Panc1 (cell line): ENCODE data around the gene FBXW11. TPM values are rescaled to one million over a fixed set of nuclear protein-coding genes. Genes with fewer than 3 reads are reported as not detected.
A peak's percentile ranks its signal among the peaks of the same experiment; 100 is the strongest.

Experiments used
- ATAC-seq: fragments of 200-7000 bp; cut with Tn5 transposase; 2 replicates; pipeline ENCODE4 v1.9.1; 2020; ENCODE audit warnings: mild to moderate bottlenecking, moderate library complexity
- BruUV-seq: library from RNA; stranded (reverse); fragments of 400-500 nt; replicated peaks from 2 replicates; lab custom pipeline; 2021; lab: Mats Ljungman, UMichigan
- CTCF ChIA-PET: fragments of 300-600 bp; sonication (Branson Sonifier 250); formaldehyde crosslinking; loops from one replicate; lab custom pipeline; 2022; ENCODE audit warnings: antibody characterized with exemption; lab: Charles Lee
- POLR2A ChIA-PET: fragments of 300-600 bp; sonication (Branson Sonifier 250); formaldehyde crosslinking; loops from one replicate; lab custom pipeline; 2022; ENCODE audit warnings: antibody characterized with exemption; lab: Charles Lee
- DNase-seq: peaks from one replicate; pipeline ENCODE4 v3.0.0-alpha.2; 2010; ENCODE audit warnings: low read depth, low spot score
- H3K27ac ChIP-seq: 2 replicates; pipeline ENCODE4 v1.5.1; 2011; ENCODE audit warnings: mild to moderate bottlenecking, low read length, inconsistent platforms
- H3K27me3 ChIP-seq: fragments of 200-500 bp; sonication (Bioruptor generic); 2 replicates; pipeline ENCODE4 v1.6.0; 2014; ENCODE audit warnings: low read length, inconsistent platforms; ENCODE audit not compliant: control insufficient read depth, insufficient read depth
- H3K36me3 ChIP-seq: fragments of 200-500 bp; sonication (Bioruptor generic); 2 replicates; pipeline ENCODE4 v1.5.1; 2014; ENCODE audit warnings: inconsistent platforms, mild to moderate bottlenecking, low read length, moderate library complexity; ENCODE audit not compliant: control insufficient read depth, insufficient read depth
- H3K4me1 ChIP-seq: 2 replicates; pipeline ENCODE4 v1.5.1; 2011; ENCODE audit warnings: inconsistent platforms, mild to moderate bottlenecking, low read length, moderate library complexity; ENCODE audit not compliant: control insufficient read depth, insufficient read depth
- H3K4me3 ChIP-seq, 2 experiments: 2 replicates each; pipeline ENCODE4 v1.5.1; 2011 to 2012; ENCODE audit warnings: low read depth in 2 of 2, low read length in 2 of 2, mild to moderate bottlenecking in 2 of 2, inconsistent platforms in 1 of 2, moderate library complexity in 1 of 2
- H3K9me3 ChIP-seq: fragments of 200-500 bp; sonication (Bioruptor generic); 2 replicates; pipeline ENCODE4 v1.5.1; 2014; ENCODE audit warnings: low read depth, mild to moderate bottlenecking, inconsistent platforms, low read length, moderate library complexity; ENCODE audit not compliant: control insufficient read depth, insufficient read depth
- CTCF ChIP-seq: fragments of 450-650 bp; IDR thresholded peaks from 2 replicates; pipeline ENCODE4 v1.5.1; 2017; ENCODE audit warnings: mild to moderate bottlenecking
- POLR2AphosphoS5 ChIP-seq: IDR thresholded peaks from 2 replicates; pipeline ENCODE4 v1.6.1; 2012; ENCODE audit warnings: mild to moderate bottlenecking, low read depth, low read length, moderate library complexity
- REST ChIP-seq, 2 experiments: IDR thresholded peaks; 2 replicates each; pipeline ENCODE4 v1.6.1; 2011 to 2012; ENCODE audit warnings: low read depth in 2 of 2, control low read depth in 1 of 2, low read length in 1 of 2, mild to moderate bottlenecking in 1 of 2, moderate library complexity in 1 of 2; ENCODE audit not compliant: insufficient read depth in 1 of 2
- SIN3A ChIP-seq: IDR thresholded peaks from 2 replicates; pipeline ENCODE4 v1.6.1; 2012; ENCODE audit warnings: low read depth, mild to moderate bottlenecking, low read length, moderate library complexity, borderline replicate concordance; ENCODE audit not compliant: insufficient read depth
- TCF7L2 ChIP-seq: IDR thresholded peaks from 2 replicates; pipeline ENCODE4 v1.6.1; 2011; ENCODE audit warnings: mild to moderate bottlenecking, low read depth, low read length, inconsistent platforms
- in situ Hi-C: cut with HindIII; loops from 2 replicates; pipeline ENCODE4 v1.10.0; 2016; ENCODE audit warnings: low sequenced_read_pairs, low pct_unique_long_range_greater_than_20kb
- intact Hi-C: fragments of 100-400 bp; cut with micrococcal nuclease; formaldehyde crosslinking; loops from one replicate; pipeline ENCODE4 v1.10.0; 2022; ENCODE audit not compliant: unreplicated experiment
- total RNA-seq: library from RNA; stranded (reverse); gene quantifications from one replicate; pipeline ENCODE4 v1.2.1, GENCODE V29; 2021; ENCODE audit not compliant: unreplicated experiment

The FBXW11 gene
- total RNA-seq, 1 experiment from 2014 or later = 111 TPM

- Histone ChIP-seq H3K27me3 (no peaks in the 10 kb centered on the region), H3K4me3 (peak overlapping the region in 1 of 2 experiments; percentile 12; a peak in 1 of 4 replicates), H3K9me3 (no peaks in the 10 kb centered on the region), H3K27ac (peak overlapping the region; percentile 95), H3K4me1 (peaks cover 76% of the 10 kb centered on the region), H3K36me3 (no peaks in the 10 kb centered on the region)
- BruUV-seq = no TSS peak
- TF ChIP-seq SIN3A = no peak
- TF ChIP-seq CTCF = no peak
- TF ChIP-seq POLR2AphosphoS5 = no peak
- TF ChIP-seq TCF7L2 = no peak
- TF ChIP-seq REST (IDR thresholded peaks at IDR 0.05; ENCODE audit: insufficient read depth in 1 of 2, low read depth in 2 of 2, low read length in 1 of 2) = no peak
- ATAC-seq (no peak), DNase-seq (no peak)
- ChIA-PET POLR2A (no interaction called here), CTCF (no interaction called here)
- intact Hi-C loops (no loop called here), in situ Hi-C loops (no loop called here)
Observed at GRCh38 chr5:171956887-171957495, 49.4 kb downstream of the FBXW11 start.

- H3K36me3 ChIP-seq = no peaks in the 10 kb centered on the region
- TF ChIP-seq CTCF (no peak), TCF7L2 (no peak), POLR2AphosphoS5 (no peak), SIN3A (no peak), REST (IDR thresholded peaks at IDR 0.05; ENCODE audit: insufficient read depth in 1 of 2, low read depth in 2 of 2, low read length in 1 of 2) (no peak)
- H3K4me1 ChIP-seq = peaks cover 74% of the 10 kb centered on the region
- BruUV-seq = no TSS peak
- H3K27me3 ChIP-seq = no peaks in the 10 kb centered on the region
- in situ Hi-C loops = no loop called here
- no peak for ATAC-seq
- intact Hi-C loops = no loop called here
- H3K9me3 ChIP-seq = no peaks in the 10 kb centered on the region
- peak overlapping the region; percentile 95 for H3K27ac ChIP-seq
- POLR2A ChIA-PET = no interaction called here
- no peak for DNase-seq
- CTCF ChIA-PET = interaction anchor here (1.3 kb wide), 1 partner anchor 44 kb away, joined by 3 read pairs; no protein-coding TSS in a partner anchor
- H3K4me3 ChIP-seq = no peak overlapping the region; a peak in 1 of 4 replicates
Observed at GRCh38 chr5:171956314-171956713, 50.1 kb downstream of the FBXW11 start.
